B cell (primary cell): ENCODE measurements around the gene HOXA3.

ENCODE experiments used
- EZH2 ChIP-seq: IDR thresholded peaks from 2 replicates; pipeline ENCODE4 v1.6.1; 2012; ENCODE audit warnings: borderline replicate concordance, low read depth, mild to moderate bottlenecking, moderate library complexity, low read length; ENCODE audit not compliant: insufficient read depth, poor library complexity, severe bottlenecking
- TF ChIP-seq, protein P1 (sequence below): fragments of 200-600 bp; IDR thresholded peaks from one replicate; pipeline ENCODE4 v1.8.0; 2022; ENCODE audit warnings: antibody characterized with exemption, mild to moderate bottlenecking

DNA sequence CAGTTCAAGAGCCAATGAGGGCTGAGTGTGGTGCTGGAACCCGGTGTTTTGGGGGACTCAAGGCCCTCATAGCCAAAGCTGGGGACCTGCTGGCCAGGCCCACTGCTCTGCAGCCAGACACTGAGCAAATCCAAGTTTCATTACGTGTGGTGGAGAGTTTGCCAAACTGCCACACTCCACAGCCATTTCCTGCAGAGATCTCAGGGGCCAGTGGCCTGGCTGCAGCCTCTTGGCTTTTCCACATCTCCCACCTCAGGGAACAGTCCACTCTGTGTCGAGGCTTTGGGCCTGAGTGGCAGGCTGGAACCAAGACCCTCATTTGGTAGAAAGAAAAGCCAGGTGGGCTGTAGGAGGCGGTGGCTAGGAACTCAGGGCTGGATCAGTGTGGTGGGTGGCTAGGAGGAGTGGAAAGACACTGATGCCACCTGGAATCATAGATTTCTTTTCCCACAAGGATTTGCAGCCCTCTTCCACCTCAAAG, 29.5 kb upstream of the HOXA3 start:
- TF ChIP-seq, protein P1, sequence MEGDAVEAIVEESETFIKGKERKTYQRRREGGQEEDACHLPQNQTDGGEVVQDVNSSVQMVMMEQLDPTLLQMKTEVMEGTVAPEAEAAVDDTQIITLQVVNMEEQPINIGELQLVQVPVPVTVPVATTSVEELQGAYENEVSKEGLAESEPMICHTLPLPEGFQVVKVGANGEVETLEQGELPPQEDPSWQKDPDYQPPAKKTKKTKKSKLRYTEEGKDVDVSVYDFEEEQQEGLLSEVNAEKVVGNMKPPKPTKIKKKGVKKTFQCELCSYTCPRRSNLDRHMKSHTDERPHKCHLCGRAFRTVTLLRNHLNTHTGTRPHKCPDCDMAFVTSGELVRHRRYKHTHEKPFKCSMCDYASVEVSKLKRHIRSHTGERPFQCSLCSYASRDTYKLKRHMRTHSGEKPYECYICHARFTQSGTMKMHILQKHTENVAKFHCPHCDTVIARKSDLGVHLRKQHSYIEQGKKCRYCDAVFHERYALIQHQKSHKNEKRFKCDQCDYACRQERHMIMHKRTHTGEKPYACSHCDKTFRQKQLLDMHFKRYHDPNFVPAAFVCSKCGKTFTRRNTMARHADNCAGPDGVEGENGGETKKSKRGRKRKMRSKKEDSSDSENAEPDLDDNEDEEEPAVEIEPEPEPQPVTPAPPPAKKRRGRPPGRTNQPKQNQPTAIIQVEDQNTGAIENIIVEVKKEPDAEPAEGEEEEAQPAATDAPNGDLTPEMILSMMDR, result no peak
- TF ChIP-seq EZH2, result no peak
